GM21367 (cell line): ENCODE data around the gene SNX24.
"Not testable (repeated sequence)": the region's sequence is repeated elsewhere in the genome, so short reads cannot be mapped to it uniquely, and the experiment has no call there.

ENCODE experiments used
- ATAC-seq: cut with Tn5 transposase; IDR thresholded peaks from one replicate; pipeline ENCODE4 v1.9.1; 2021; ENCODE audit not compliant: unreplicated experiment

The SNX24 gene

GRCh38 chr5:122870219-122870856, 24.9 kb downstream of the SNX24 start:
- no peak for ATAC-seq

GRCh38 chr5:122871661-122872060, 26.2 kb downstream of the SNX24 start:
- no peak for ATAC-seq

GRCh38 chr5:122874179-122874875, 28.9 kb downstream of the SNX24 start:
- ATAC-seq = no peak

- ATAC-seq = peak; percentile 83
These were observed 32.1 kb downstream of the SNX24 start for GRCh38 chr5:122877518-122877917.

GRCh38 chr5:122879076-122879475, 33.7 kb downstream of the SNX24 start:
- no peak for ATAC-seq

GRCh38 chr5:122880170-122880689, 34.8 kb downstream of the SNX24 start:
- no peak for ATAC-seq

- no peak for ATAC-seq
These were observed 35.3 kb downstream of the SNX24 start for GRCh38 chr5:122880749-122881148.

- no peak for ATAC-seq
These were observed 37.4 kb downstream of the SNX24 start for GRCh38 chr5:122882831-122883230.

- ATAC-seq = no peak
These were observed 39.7 kb downstream of the SNX24 start for GRCh38 chr5:122885045-122885517.

- ATAC-seq = no peak
These were observed 40.5 kb downstream of the SNX24 start for GRCh38 chr5:122885891-122886290.

- no peak for ATAC-seq
These were observed 49.7 kb downstream of the SNX24 start for GRCh38 chr5:122895141-122895540.

- ATAC-seq = no peak
These were observed 51.3 kb downstream of the SNX24 start for GRCh38 chr5:122896598-122897282.

- no peak for ATAC-seq
These were observed 51.8 kb downstream of the SNX24 start for GRCh38 chr5:122897283-122897602.

- ATAC-seq = no peak
These were observed 55.9 kb downstream of the SNX24 start for GRCh38 chr5:122901346-122901745.

- no peak for ATAC-seq
These were observed 56.9 kb downstream of the SNX24 start for GRCh38 chr5:122902263-122902662.

- ATAC-seq = no peak
These were observed 61.4 kb downstream of the SNX24 start for GRCh38 chr5:122906768-122907167.

GRCh38 chr5:122907276-122907675, 61.9 kb downstream of the SNX24 start:
- ATAC-seq = no peak

GRCh38 chr5:122908108-122908507, 62.7 kb downstream of the SNX24 start:
- no peak for ATAC-seq

- no peak for ATAC-seq
These were observed 63.2 kb downstream of the SNX24 start for GRCh38 chr5:122908662-122909061.

GRCh38 chr5:122909470-122910100, 64.2 kb downstream of the SNX24 start:
- ATAC-seq = no peak

- ATAC-seq = not testable (repeated sequence)
These were observed 68.0 kb downstream of the SNX24 start for GRCh38 chr5:122913436-122913835.
